ENCODE data around the gene PEAK1. TPM values are rescaled to one million over a fixed set of nuclear protein-coding genes. Genes with fewer than 3 reads are reported as not detected.

PEAK1 gene
- total and polyA plus RNA-seq, 9 of the 15 experiments (the other 6 are each of a cell fraction or from before 2014, with no cell fraction given), result 0.99 to 22.4 (median 10.8) TPM

GRCh38 chr15:77066971-77067690 is 352.8 kb downstream of the PEAK1 start:
- CTCF ChIA-PET (ENCODE audit: low intra/inter-chr PET ratio), result no interaction called here
- H3K27me3 ChIP-seq (ENCODE audit: control insufficient read depth in 2 of 2, insufficient read depth in 2 of 2, low read length in 2 of 2), result no peaks in the 10 kb centered on the region
- TF ChIP-seq ELK1 (CRISPR knock-in tag; IDR thresholded peaks at IDR 0.05) (no peak), ZNF518B (CRISPR knock-in tag; IDR thresholded peaks at IDR 0.05) (no peak), TEAD4 (IDR thresholded peaks at IDR 0.05; ENCODE audit: low read length) (peak; percentile 45), TEAD4 (CRISPR knock-in tag; IDR thresholded peaks at IDR 0.05; ENCODE audit: borderline replicate concordance) (no peak), YBX1 (IDR thresholded peaks at IDR 0.05) (no peak), U2AF1 (optimal IDR thresholded peaks at IDR 0.05; ENCODE audit: low read depth, low read length) (no peak), SMC3 (conservative IDR thresholded peaks at IDR 0.05; ENCODE audit: insufficient read depth, low read depth, low read length) (no peak), ZNF592 (IDR thresholded peaks at IDR 0.05) (no peak), HNRNPLL (IDR thresholded peaks at IDR 0.05; ENCODE audit: low read depth, low read length, poor library complexity, severe bottlenecking) (no peak), RBM25 (IDR thresholded peaks at IDR 0.05; ENCODE audit: low read depth, low read length, severe bottlenecking) (no peak)

More at GRCh38 chr15:77066971-77067690, 352.8 kb downstream of the PEAK1 start:
- POLR2A ChIA-PET, result interaction anchor here (1.5 to 2.2 kb wide), 3 partner anchors 9 to 22 kb away, joined by 3 to 8 read pairs (median 3); no protein-coding TSS in a partner anchor
- no peak overlapping the region for H3K9ac ChIP-seq (ENCODE audit: insufficient read depth in 1 of 2, low read depth in 2 of 2, low read length in 2 of 2)
- H3K9me1 ChIP-seq (ENCODE audit: control insufficient read depth, insufficient read depth, low read length), result peaks cover 4% of the 10 kb centered on the region
- no peak overlapping the region for H2AFZ ChIP-seq (ENCODE audit: low read depth, low read length)
- H3K27ac ChIP-seq (ENCODE audit: extremely low read depth, low read depth, low read length), result no peak overlapping the region
- H3K79me2 ChIP-seq (ENCODE audit: control insufficient read depth, insufficient read depth, low read length), result peaks cover 56% of the 10 kb centered on the region
- H3K4me3 ChIP-seq, result no peak overlapping the region
- peaks cover 16 to 47% of the 10 kb centered on the region in 2 experiments for H3K4me1 ChIP-seq (replicated peaks in 1 of 2; ENCODE audit: control insufficient read depth in 2 of 2, insufficient read depth in 2 of 2, low read length in 2 of 2)
- no peak overlapping the region for H3K4me2 ChIP-seq (ENCODE audit: insufficient read depth, low read length)
- 52% methylated on average over 3 of the region's 3 CpGs for WGBS (ENCODE audit: insufficient coverage, low coverage, missing lambda C conversion rate)
- intact Hi-C loops (cut with micrococcal nuclease), result no loop called here
- DNase-seq (ENCODE audit: extremely low read depth in 1 of 4, low spot score in 3 of 4) (peak in 1 of 4 experiments; percentile 40), FAIRE-seq (no peak), ATAC-seq (no peak)
- in situ Hi-C loops (cut with MboI), result no loop called here
- peaks cover 10% of the 10 kb centered on the region; the same call in 1 of the 3 replicates for H3K36me3 ChIP-seq (ENCODE audit: control insufficient read depth, insufficient read depth, low read length)
- BruUV-seq (replicated peaks), result no TSS peak
- H4K20me1 ChIP-seq (replicated peaks; ENCODE audit: control insufficient read depth, insufficient read depth, low read length), result 0 out of 2 replicates have a peak, but pooled peaks cover 9% of the 10 kb centered on the region
- H3K9me3 ChIP-seq (replicated peaks; ENCODE audit: control insufficient read depth, insufficient read depth, low read depth, low read length), result no peaks in the 10 kb centered on the region

Data from K562 (cell line).